BE2C (cell line): Measurements from ENCODE around the gene TAGLN2.

Experiments used
- DNase-seq: peaks from one replicate; pipeline ENCODE4 v3.0.0-alpha.2; 2020
- H3K27me3 ChIP-seq: fragments of 250-450 bp; sonication (Bioruptor Pico); 2 replicates; pipeline ENCODE4 v1.5.1; 2020; ENCODE audit warnings: mild to moderate bottlenecking
- H3K36me3 ChIP-seq: fragments of 250-450 bp; sonication (Bioruptor Pico); 2 replicates; pipeline ENCODE4 v1.5.1; 2020; ENCODE audit warnings: mild to moderate bottlenecking
- H3K4me1 ChIP-seq: fragments of 250-450 bp; sonication (Bioruptor Pico); 2 replicates; pipeline ENCODE4 v1.5.1; 2020
- H3K4me3 ChIP-seq: 2 replicates; pipeline ENCODE4 v1.5.1; 2011; ENCODE audit warnings: low read depth, low read length
- H3K9me3 ChIP-seq: fragments of 250-450 bp; sonication (Bioruptor Pico); 2 replicates; pipeline ENCODE4 v1.5.1; 2020
- TF ChIP-seq, protein P1 (sequence below): IDR thresholded peaks from 2 replicates; pipeline ENCODE4 v1.5.1; 2012; ENCODE audit warnings: mild to moderate bottlenecking, low read depth, low read length

TAGLN2 gene

DNA sequence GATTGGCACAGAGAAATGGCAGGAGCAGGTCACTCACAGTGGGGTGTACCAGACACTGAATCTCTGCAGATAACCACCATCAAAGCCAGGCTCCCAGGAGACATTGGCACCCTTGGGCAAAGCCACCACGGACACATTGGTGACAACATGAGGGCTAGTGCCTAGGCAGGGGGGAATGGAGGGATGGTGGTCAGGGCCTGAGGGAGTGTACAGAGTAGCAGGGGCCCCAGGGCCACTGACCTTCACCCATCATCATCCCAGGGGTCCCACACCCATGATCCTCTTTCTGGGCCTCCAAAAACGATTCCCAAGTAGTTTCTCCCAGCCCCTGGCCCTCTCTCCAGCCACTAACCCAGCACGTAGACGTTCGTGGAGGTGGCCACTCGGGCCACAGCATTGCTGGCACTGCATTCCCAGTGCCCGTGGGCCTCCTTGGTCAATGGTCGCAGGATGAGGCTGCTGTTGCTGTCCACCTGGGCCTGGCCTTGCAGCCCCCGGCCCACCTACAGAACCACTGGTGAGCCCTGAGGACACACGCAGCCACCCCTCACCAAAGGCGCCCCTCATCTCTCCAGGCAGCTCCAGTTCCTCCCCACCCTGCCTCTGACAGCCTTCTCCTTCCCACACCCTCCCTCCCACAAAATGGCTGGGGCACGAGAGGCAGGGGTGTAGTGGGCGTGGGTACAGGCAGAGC lies 5.9 kb upstream of the TAGLN2 start:
- DNase-seq = no peak
- TF ChIP-seq, protein P1, sequence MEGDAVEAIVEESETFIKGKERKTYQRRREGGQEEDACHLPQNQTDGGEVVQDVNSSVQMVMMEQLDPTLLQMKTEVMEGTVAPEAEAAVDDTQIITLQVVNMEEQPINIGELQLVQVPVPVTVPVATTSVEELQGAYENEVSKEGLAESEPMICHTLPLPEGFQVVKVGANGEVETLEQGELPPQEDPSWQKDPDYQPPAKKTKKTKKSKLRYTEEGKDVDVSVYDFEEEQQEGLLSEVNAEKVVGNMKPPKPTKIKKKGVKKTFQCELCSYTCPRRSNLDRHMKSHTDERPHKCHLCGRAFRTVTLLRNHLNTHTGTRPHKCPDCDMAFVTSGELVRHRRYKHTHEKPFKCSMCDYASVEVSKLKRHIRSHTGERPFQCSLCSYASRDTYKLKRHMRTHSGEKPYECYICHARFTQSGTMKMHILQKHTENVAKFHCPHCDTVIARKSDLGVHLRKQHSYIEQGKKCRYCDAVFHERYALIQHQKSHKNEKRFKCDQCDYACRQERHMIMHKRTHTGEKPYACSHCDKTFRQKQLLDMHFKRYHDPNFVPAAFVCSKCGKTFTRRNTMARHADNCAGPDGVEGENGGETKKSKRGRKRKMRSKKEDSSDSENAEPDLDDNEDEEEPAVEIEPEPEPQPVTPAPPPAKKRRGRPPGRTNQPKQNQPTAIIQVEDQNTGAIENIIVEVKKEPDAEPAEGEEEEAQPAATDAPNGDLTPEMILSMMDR = no peak
- no peaks in the 10 kb centered on the region for H3K9me3 ChIP-seq
- no peak overlapping the region for H3K4me3 ChIP-seq
- H3K36me3 ChIP-seq = no peaks in the 10 kb centered on the region
- no peaks in the 10 kb centered on the region for H3K27me3 ChIP-seq
- H3K4me1 ChIP-seq = no peaks in the 10 kb centered on the region

DNA sequence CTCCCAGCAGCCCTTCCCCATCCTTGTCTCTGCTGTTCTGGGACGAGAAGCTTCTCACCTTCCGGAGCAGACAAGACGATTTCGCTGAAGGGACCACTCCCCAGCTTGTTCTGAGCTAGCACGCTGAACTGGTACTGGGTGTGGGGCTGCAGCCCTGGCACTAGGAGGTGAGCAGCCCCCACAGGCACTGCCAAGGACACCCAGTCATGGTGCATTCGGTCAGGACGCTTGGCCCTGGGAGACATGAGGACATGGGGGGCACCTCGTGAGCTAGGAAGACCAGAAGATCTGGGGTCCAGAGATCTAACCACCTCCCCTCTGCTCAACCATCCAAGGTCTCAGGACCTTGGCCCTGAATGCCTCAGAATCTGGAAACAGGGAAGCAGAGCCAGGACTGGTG lies 5.3 kb upstream of the TAGLN2 start:
- no peaks in the 10 kb centered on the region for H3K27me3 ChIP-seq

DNA sequence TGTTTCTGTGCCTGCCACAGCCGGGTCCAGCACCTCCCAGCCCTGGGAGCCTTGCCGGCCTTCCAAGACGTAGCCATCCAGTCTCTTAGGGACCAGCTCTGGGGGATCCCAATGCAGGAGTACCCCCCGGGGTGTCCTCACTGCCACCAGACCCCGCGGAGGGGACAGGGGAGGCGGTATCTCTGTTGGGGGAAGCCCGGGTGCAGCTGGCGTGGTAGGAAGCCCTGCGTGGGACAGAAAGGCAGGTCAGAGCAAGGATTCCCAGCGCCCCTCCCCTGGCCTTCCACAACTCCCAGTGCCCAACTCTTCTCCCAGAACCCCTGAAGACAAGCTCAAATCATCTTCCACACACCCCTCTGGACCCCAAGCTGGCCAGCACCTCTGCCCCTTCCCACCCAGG lies 4.9 kb upstream of the TAGLN2 start:
- H3K36me3 ChIP-seq = no peaks in the 10 kb centered on the region
- H3K27me3 ChIP-seq = peaks cover 2% of the 10 kb centered on the region; the same call in 1 of the 2 replicates
- H3K4me3 ChIP-seq = no peak overlapping the region
- no peak for DNase-seq
- H3K9me3 ChIP-seq = no peaks in the 10 kb centered on the region
- TF ChIP-seq, protein P1 = no peak
- no peaks in the 10 kb centered on the region for H3K4me1 ChIP-seq

More for the DNA sequence above, 5.3 kb upstream of the TAGLN2 start:
- DNase-seq = no peak
- Histone ChIP-seq H3K9me3 (no peaks in the 10 kb centered on the region), H3K4me1 (no peaks in the 10 kb centered on the region), H3K4me3 (no peak overlapping the region), H3K36me3 (no peaks in the 10 kb centered on the region)
- TF ChIP-seq, protein P1 = no peak

DNA sequence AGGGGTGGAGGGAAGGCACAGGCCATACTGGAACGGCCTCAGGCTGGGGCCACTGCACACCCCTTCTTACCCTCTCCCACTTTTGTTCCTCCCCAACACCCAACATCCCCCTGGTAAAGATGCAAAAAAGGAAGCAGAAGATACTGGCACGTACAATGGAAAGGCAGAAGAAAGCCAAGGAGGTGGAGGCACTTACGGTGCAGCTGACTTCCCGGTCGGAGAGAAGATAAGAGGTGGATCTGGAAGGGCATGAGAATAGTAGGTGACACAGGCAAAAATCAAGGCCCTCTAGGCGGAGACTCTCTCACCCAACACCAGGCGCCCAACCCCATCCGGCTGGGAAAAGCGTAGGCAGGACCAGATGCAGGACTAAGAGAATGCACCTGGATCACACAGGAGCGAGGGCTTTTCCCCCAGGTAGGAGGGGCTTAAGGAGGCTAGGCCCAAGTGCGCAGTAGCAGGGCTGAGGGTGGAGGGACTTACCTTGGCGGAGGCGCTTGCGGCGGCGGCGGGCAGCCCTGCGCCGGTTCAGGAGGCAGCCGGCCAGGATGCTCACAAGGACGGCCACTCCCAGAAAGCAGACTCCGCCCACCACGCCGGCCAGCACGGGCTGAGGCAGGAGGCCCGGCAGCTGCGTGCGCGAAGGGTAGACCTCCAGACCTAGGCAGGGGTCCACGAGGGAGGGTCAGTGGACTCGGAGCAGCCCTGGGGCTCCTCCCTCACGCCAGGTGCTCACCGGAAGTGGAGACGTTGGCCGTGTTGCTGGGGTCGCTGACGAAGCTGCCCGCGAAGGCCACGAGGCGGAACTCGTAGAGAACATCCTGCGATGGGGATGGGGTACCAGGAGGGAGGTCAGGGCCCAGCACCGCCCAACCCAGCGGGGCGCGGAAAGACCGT lies 4.1 kb upstream of the TAGLN2 start:
- Histone ChIP-seq H3K36me3 (no peaks in the 10 kb centered on the region), H3K4me1 (no peaks in the 10 kb centered on the region), H3K4me3 (no peak overlapping the region), H3K9me3 (no peaks in the 10 kb centered on the region), H3K27me3 (peaks cover 8% of the 10 kb centered on the region; the same call in 1 of the 2 replicates)
- TF ChIP-seq, protein P1 = no peak
- no peak for DNase-seq

DNA sequence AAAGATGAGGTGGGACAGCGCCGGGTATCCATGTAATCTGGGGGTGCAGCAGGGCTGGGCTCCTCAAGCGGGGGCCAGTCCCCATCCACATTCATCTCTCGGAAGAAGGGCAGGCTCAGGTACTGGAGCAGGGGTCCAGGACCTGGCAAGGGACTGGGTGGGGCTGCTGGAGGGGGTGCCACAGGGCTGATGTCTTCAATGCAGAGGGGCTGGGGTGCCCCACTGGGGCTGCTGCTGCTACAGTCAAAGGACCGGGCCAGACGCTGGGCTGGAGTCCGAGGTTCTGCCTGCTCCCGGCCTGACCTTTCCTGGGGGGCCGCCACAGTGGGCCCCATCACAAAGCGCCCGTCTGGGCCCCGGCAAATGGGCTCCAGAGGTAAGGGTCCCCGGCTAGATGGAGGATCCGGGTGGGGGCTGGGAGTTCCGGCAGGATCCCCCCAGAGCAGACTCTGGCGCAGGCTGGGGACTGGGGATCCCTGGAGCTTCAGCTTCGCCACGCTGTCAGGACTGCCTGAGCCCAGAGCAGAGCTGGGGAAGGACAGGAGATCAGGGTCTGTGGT lies 3.3 kb upstream of the TAGLN2 start:
- Histone ChIP-seq H3K36me3 (no peaks in the 10 kb centered on the region), H3K4me3 (no peak overlapping the region), H3K9me3 (no peaks in the 10 kb centered on the region), H3K4me1 (no peaks in the 10 kb centered on the region), H3K27me3 (peaks cover 8% of the 10 kb centered on the region; the same call in 1 of the 2 replicates)
- DNase-seq = no peak
- TF ChIP-seq, protein P1 = no peak
